Activated naive CD4-positive, alpha-beta T cell (primary cell): ENCODE results near the gene CD47.

Experiments used
- DNase-seq, 4 experiments: peaks; one replicate each; lab custom pipeline; 2025; lab: John Stamatoyannopoulos, UW

Gene CD47

GRCh38 chr3:108051005-108051404 lies 39.8 kb downstream of the CD47 start:
- no peak for DNase-seq

- DNase-seq: no peak
Measured at GRCh38 chr3:108047987-108048386, 42.8 kb downstream of the CD47 start.

DNA sequence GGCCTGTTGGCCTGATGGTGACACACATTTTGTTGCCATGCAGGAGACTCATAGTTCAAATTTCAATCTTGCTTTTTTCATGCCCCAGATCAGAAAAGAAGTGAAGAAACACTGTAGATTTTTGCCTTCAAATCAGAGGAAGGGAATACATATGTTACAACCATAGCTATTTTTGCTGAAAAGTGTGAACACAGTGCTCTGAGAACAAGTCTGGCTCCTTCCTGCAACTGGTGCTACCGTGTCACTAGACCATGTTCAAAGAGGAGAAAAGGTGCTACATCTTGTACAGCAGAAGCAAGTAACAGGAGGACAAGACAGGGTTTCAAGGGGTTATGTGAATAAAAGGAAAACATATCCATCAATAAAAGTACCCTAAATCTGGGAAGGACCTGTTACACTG lies 44.6 kb downstream of the CD47 start:
- no peak for DNase-seq

DNA sequence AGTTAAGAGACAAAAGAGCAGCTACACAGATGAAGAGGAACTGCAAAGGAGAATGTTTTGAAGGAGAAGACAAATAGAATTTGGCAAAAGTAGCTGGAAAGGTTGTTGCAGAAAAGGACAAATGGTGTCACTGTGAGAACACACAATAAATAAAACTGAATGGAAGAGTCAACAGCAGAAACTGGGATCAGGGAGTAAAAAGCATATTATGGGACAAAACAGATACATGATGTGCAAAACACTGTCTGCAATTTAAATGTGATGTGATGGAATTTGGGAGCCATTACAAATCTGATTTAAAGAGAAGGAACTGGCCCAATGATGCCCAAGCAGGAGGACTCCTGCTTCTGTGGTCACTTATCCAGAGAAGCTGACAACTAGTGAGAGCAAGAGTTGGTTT lies 46.1 kb downstream of the CD47 start:
- DNase-seq: no peak

- DNase-seq: no peak
Measured at GRCh38 chr3:108042300-108042699, 48.5 kb downstream of the CD47 start.

GRCh38 chr3:108041253-108041652 lies 49.6 kb downstream of the CD47 start:
- DNase-seq: no peak

DNA sequence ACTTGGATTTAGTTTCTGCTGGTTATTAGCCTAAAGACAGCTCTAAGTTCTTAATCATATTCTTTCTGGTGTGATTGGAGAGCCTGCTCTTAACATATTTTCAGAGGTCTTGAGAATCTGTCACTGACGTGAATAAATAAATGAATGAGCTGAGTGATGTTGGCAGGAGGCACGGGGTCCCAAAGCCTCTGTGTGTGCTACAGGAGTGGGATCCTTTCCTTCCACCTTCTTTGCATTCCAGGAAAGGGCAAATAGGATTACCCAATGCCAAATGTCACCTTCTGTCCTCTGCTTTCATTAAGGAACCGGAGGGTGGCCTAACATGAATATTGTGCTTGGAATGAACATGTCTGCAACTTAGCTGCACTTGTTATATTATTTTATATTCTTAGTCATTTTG lies 53.1 kb downstream of the CD47 start:
- no peak for DNase-seq

DNA sequence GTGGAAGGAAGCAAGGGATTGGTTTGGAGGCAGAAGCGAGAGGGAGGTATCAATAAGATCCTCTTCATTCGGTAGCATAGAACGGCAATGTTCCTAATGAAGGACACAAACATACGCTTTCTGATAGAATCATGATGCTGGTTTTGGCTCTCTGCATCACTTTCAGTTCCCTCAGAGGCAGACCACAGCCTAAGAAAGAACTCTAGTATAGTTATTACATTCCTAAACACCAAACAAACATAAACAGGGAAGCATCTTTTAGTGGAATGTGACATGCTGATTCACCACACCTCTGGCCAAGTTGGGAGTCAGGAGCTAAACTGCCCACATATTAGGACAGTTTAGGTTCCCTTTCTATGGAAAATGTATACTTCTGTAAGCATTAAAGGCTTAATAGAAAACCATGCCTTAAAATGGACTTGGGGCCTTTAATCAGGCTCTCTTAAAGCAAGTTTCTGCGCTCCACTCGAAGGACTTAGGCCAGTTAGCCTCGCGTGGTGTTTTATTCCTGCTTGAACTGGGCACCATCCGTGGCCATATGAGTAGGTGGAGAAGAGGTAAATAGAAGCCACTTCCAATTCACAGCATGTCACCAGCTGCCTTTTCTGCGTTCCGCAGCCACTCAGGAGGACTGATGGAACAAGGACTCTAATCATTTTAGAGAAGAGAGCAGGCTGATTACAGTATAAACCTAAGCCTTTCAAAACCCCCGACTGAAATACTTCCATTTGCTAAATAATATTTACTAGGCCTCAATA lies 53.7 kb downstream of the CD47 start:
- no peak for DNase-seq

DNA sequence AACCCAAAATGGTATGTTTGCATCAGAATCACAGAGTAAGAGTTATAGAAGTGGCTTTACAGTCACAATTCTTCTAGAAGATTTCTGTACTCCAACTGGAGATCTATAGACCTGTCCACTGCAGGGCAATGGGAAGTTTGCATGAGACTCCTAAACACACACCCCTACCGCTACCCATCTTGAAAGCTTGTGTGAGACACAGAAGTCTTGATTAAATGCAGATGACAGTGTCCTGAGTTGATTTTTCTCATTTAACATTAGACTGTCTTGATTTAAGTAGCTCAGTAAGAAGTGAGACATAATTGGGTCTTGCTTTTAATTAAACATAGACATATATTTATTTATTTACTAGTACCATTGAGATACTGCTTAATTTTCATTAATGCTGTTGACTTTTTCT lies 54.4 kb downstream of the CD47 start:
- DNase-seq: no peak

GRCh38 chr3:108035751-108036150 lies 55.1 kb downstream of the CD47 start:
- DNase-seq: no peak

GRCh38 chr3:108031895-108032294 lies 58.9 kb downstream of the CD47 start:
- DNase-seq: no peak

GRCh38 chr3:108030960-108031359 lies 59.9 kb downstream of the CD47 start:
- DNase-seq: no peak

DNA sequence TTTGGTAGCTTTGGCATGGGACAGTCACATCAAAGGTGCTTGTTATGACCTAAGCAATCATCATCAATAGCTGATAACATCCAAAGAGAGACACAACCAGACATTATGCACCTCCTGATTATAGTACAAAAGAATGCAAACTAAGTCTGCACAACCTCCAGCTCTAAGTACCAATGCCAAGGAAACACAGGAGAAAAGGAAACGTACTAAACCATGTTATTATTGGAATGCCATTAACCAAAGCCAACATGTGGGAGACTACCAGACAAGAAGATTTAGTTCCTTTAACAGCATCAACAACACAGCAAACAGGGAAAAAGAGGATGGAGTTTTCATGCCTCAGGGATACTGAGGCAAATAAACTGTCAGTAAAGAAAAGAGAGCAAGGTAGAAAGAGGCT lies 61.4 kb downstream of the CD47 start:
- no peak for DNase-seq

DNA sequence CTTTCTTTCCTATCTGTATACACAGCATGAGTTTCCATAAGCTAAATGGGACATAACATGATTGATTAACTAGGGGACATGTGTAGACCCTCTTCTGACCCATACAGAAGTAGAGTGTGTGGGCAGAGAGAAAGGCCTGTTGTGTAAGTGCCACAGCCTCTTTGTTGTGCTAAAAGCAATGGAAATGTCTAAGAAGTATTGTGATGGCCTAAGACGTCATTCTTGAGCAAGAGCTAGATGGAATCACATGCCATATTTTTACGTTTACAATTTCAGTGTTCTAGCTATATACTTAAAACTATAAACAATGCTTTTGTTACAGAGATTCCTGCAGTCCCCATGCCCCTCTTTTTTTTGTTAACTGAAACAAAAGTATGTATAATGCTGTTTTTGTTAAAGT lies 61.9 kb downstream of the CD47 start:
- DNase-seq: no peak

- no peak for DNase-seq
Measured at GRCh38 chr3:108025177-108025576, 65.7 kb downstream of the CD47 start.

GRCh38 chr3:108024146-108024850 lies 66.5 kb downstream of the CD47 start:
- no peak for DNase-seq

DNA sequence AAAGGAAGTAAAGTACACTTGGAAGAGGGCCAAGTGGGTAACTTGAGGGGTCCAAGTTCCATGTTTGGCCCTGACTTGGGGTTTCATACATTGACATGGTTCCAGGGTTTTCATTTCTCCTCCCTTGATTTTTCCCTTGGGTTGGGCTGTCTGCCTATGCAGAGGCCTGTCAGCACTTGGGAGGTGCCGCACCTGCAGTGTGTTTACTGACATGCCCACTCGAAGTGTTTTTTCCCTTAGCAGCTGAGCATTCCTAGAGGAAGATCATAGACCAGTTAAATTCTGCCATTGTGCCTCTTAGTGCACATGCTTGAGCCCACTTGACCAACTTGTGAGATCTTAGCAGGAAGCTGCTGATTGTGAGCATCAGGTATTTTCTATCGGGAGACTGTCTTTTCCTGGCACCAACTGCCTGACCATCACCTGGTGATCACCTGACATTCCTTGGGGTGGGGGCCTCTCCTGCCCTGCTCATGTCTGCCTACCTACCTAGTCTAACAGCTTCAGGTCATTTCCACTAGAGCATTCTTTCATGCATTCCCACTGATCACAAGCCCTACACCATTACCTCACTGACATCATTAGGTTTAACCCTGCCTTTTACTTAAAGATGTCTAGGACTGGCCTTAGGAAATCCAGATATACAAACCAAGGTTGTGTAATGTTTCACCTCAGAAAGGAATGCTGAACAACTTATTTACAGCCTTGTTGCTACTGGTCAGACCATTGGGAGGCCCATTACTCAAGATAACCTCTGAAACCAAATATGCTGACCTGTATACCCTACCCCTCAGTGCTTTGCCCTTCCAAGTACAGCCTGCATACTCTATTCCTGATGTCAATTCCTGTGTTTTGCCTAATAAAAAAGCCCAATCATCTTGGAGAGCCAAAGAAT lies 68.3 kb downstream of the CD47 start:
- no peak for DNase-seq

DNA sequence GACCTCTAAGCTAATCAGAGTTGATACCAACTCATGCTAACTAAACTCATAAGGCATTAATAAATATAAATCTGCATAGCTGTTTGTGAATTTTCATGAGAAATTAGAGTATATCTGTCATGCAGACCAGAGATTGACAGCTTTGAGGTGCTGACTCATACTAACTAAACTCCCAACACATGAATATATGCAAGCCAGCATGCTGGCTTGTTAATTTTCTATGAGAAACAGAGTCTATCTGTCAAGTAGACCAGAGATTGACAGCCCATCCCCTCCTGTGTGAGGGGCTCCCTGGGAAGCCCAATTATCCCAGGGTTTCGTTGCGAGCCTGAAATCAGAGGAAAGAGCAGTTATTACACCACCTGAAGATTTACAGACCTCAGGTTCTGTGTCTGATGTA lies 69.3 kb downstream of the CD47 start:
- no peak for DNase-seq

GRCh38 chr3:108021131-108021530 lies 69.7 kb downstream of the CD47 start:
- no peak for DNase-seq

DNA sequence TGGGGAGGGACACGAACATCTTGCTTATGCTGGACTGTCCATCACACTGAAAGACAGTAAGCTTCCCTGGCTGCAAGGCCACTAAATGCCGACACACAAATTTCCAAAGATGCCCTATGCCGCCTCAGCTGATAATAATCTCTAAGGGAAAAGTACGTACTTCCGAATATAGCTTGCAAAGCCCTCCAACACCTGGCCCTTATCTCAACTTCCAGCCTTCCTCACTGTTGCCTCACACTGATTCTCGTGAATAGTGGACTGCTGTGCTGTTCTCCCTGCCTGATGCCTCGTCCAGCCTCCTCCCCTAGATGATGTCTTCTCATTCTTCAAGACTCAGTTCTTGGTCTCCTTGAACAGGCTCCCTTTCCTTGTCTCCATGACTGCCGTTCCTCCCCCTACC lies 72.3 kb downstream of the CD47 start:
- no peak for DNase-seq

DNA sequence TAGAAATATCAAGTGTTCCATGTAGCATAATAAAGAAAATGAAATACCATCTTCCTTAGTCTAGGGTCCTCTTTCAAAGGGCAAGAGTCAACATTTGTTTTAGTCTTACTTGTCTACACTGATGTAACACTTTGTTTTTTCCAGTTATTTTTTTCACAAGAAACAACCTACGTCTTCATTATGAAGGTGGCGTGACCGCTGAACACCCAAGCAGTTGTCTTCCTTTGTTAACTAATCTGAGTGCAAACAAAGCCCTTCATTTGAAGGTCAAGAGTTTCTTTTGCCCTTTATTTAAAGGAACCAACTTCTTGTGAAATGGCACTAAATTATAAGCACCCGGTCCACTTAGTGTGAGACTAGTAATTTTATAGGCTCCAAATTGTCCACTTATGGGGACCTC lies 73.2 kb downstream of the CD47 start:
- DNase-seq: no peak

DNA sequence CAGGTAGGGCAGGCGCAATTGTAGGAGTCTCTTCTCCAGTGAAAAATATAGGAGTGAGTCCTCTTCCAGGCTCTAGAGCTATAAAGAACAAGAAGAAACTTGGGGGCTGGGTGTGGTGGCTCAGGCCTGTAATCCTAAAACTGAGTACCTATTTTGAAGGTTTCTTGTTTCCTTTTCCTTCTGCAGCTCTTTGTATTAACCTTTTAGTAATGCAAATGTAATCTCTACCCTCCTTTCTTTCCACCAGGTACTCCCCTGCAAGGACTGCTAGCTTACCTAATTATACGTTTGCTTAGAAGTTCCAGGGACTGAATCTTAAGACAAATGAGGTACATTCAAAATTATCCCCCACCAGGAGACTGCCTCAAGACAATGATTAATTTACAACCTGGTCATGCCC lies 75.9 kb downstream of the CD47 start:
- DNase-seq: no peak
